Esophagus muscularis mucosa (tissue), 4 donors: ENCODE measurements around the gene LCORL. TPM values are rescaled to one million over a fixed set of nuclear protein-coding genes. Genes with fewer than 3 reads are reported as not detected.

Experiments
- DNase-seq: peaks from one replicate; pipeline ENCODE4 v3.0.0-alpha.2; 2017; ENCODE audit errors: extremely low spot score
- H3K27ac ChIP-seq, 4 donors: fragments of 200-600 bp; sonication (generic); replicated peaks in 1 of 4; 1 replicate in 3 of 4; 2 replicates in 1 of 4; pipeline ENCODE4 v1.5.1; 2016 to 2019; ENCODE audit warnings: mild to moderate bottlenecking in 1 of 4
- H3K27me3 ChIP-seq, 4 donors: fragments of 200-600 bp; sonication (generic); one replicate each; pipeline versions ENCODE4 v1.5.1 to v1.6.0; 2016 to 2019
- H3K36me3 ChIP-seq, 4 donors: fragments of 200-600 bp; sonication (generic); one replicate each; pipeline ENCODE4 v1.5.1; 2016 to 2019
- H3K4me1 ChIP-seq, 4 donors: fragments of 200-600 bp; sonication (generic); one replicate each; pipeline ENCODE4 v1.5.1; 2016 to 2019
- H3K4me3 ChIP-seq, 4 donors: fragments of 200-600 bp; sonication (generic); 1 replicate in 2 of 4; 2 replicates in 2 of 4; pipeline ENCODE4 v1.5.1; 2016 to 2019; ENCODE audit warnings: mild to moderate bottlenecking in 4 of 4, moderate library complexity in 1 of 4
- H3K9me3 ChIP-seq, 4 donors: fragments of 200-600 bp; sonication (generic); 1 replicate in 3 of 4; 2 replicates in 1 of 4; pipeline ENCODE4 v1.5.1; 2016 to 2019
- EP300 ChIP-seq: sonication (generic); formaldehyde crosslinking; IDR thresholded peaks from one replicate; pipeline ENCODE4 v1.6.1; 2017; ENCODE audit warnings: antibody characterized with exemption
- POLR2A ChIP-seq: fragments of 450-650 bp; IDR thresholded peaks from one replicate; pipeline ENCODE4 v1.6.1; 2017; ENCODE audit warnings: antibody characterized with exemption, moderate library complexity, mild to moderate bottlenecking, low read depth
- POLR2AphosphoS5 ChIP-seq, 2 donors: sonication (generic); formaldehyde crosslinking; IDR thresholded peaks; one replicate each; pipeline ENCODE4 v1.6.1; 2017; ENCODE audit warnings: antibody characterized with exemption in 2 of 2
- WGBS: methylation state at CpG from one replicate; pipeline ENCODE4 v1.1.5; 2018; 5-methylcytosine and 5-hydroxymethylcytosine counted together
- intact Hi-C: fragments of 100-400 bp; cut with DNase I; formaldehyde crosslinking; loops from one replicate; pipeline ENCODE4 v1.15.1; 2023
- total RNA-seq, 4 donors: library from RNA; depleted of rRNA; stranded (reverse); fragments of >200 nt; gene quantifications; one replicate each; pipeline versions ENCODE4 v1.1.0 to v1.2.1, GENCODE V29; 2016
- TF ChIP-seq, protein P1 (sequence below), 3 experiments: fragments of 200-600 bp in 2 of 3; fragments of 450-650 bp in 1 of 3; sonication (generic) in 2 of 3; IDR thresholded peaks; one replicate each; pipeline ENCODE4 v1.5.1; 2017 to 2019; ENCODE audit warnings: antibody characterized with exemption in 3 of 3, mild to moderate bottlenecking in 2 of 3, moderate library complexity in 1 of 3

LCORL gene
- total RNA-seq, 4 donors from 2014 or later: 7.6 to 14.1 (median 11.5) TPM

DNA sequence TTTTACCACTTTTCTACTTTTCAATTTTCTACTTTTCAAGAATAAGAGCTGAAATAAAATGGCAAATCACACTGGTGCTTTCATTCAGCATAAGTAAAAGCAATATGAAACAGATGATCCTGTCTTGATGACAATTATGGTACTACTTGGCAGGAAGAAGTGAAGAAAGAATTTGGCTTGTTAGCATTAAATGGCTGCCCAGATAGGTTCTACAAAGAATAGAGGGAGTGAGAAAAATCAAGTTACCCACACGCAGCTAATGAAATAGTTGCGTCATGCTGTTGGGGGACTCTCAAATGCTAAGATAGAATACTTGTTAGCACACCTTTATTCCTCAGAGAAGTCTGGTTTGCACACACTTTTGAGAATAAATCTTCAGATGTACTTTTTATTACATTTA is 12.5 kb upstream of the LCORL start:
- 48% methylated on average over 2 of the region's 2 CpGs for WGBS
- no peak overlapping the region for H3K27ac ChIP-seq

DNA sequence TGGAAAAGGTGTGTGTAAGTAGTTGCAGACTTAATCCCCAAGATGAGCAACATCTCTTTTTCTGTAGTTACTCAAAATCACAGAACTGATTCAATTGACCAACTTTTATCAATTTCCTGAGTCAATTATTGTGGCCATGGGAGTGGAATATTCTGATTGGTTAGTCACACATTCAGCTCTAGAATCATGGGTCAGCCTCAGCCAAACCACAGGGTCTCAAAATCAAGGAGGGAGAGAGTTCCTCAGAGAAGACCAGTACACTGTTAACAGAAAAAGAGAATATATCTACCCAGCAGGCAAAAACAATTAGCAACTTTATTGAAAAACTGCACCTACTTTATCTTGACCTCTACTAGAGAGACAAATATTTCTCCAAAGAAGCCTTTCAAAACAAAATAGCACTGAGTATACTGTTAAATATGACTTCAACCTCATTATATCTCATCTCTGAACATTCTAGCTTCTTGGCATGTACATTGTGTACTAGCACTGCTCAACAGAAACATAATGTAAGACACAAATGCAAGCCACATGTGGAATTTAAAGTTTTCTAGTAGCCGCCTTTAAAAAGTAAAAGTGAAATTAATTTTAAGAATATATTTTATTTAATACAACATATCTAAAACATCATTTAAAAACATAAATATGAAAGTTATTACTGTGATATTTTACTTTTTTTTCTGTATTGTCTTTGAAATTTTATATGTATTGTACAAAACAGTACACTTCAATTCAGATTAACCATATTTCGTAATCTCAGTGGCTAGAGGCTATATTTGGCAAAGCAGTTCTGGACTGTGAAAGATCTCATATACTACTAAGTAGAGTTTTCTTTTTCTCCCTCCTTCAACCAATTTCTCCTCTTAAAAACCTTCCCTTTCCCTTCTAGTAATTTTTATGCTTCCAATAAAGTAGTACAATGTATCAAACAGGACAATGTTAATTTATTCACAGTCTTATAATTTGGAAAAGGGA is 11.8 kb upstream of the LCORL start:
- H3K4me3 ChIP-seq: no peak overlapping the region
- 85% methylated on average over 2 of the region's 2 CpGs for WGBS
- intact Hi-C loops: no loop called here
- no peak overlapping the region for H3K27ac ChIP-seq
- no peak for TF ChIP-seq POLR2A
- TF ChIP-seq, protein P1, sequence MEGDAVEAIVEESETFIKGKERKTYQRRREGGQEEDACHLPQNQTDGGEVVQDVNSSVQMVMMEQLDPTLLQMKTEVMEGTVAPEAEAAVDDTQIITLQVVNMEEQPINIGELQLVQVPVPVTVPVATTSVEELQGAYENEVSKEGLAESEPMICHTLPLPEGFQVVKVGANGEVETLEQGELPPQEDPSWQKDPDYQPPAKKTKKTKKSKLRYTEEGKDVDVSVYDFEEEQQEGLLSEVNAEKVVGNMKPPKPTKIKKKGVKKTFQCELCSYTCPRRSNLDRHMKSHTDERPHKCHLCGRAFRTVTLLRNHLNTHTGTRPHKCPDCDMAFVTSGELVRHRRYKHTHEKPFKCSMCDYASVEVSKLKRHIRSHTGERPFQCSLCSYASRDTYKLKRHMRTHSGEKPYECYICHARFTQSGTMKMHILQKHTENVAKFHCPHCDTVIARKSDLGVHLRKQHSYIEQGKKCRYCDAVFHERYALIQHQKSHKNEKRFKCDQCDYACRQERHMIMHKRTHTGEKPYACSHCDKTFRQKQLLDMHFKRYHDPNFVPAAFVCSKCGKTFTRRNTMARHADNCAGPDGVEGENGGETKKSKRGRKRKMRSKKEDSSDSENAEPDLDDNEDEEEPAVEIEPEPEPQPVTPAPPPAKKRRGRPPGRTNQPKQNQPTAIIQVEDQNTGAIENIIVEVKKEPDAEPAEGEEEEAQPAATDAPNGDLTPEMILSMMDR (IDR thresholded peaks at IDR 0.05): no peak
- TF ChIP-seq POLR2AphosphoS5 (IDR thresholded peaks at IDR 0.05): no peak
- no peak for TF ChIP-seq EP300
- H3K9me3 ChIP-seq: no peaks in the 10 kb centered on the region
- H3K4me1 ChIP-seq: no peaks in the 10 kb centered on the region
- peaks cover 0 to 4% (median 0%) of the 10 kb centered on the region in 4 donors for H3K27me3 ChIP-seq
- no peaks in the 10 kb centered on the region for H3K36me3 ChIP-seq
- DNase-seq: no peak

More for the DNA sequence above, 12.5 kb upstream of the LCORL start:
- Histone ChIP-seq H3K36me3 (no peaks in the 10 kb centered on the region), H3K9me3 (no peaks in the 10 kb centered on the region), H3K4me1 (no peaks in the 10 kb centered on the region), H3K4me3 (no peak overlapping the region), H3K27me3 (peaks cover 0 to 4% (median 0%) of the 10 kb centered on the region in 4 donors)
- no peak for DNase-seq
- intact Hi-C loops: no loop called here
- TF ChIP-seq POLR2AphosphoS5 (IDR thresholded peaks at IDR 0.05): no peak
- no peak for TF ChIP-seq EP300
- TF ChIP-seq, protein P1 (IDR thresholded peaks at IDR 0.05): no peak

DNA sequence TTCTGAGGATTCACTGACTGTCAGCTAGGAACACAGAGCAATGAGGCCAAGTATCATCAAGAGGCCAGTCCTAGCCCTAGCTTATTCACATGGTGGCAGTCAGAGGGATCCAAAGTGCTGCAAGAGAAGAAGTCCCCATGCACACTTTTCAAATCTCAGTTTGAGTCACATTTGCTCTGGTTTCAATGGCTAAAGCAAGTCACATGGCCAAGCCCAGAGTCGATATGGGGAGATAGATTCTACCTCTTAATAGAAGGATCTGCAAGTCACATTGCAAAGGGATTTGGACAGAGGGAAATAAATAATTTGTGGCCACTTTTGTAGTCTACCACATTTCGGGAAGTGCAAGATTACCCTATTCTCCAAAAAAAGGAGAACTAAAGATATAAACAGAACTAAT is 3.7 kb upstream of the LCORL start:
- TF ChIP-seq POLR2AphosphoS5 (IDR thresholded peaks at IDR 0.05) (no peak), EP300 (no peak), POLR2A (no peak)
- TF ChIP-seq, protein P1 (IDR thresholded peaks at IDR 0.05): no peak
- WGBS: 89% methylated on average over 2 of the region's 2 CpGs
- Histone ChIP-seq H3K9me3 (no peaks in the 10 kb centered on the region), H3K4me3 (no peak overlapping the region), H3K36me3 (no peaks in the 10 kb centered on the region), H3K27me3 (peaks cover 0 to under 1% (median 0%) of the 10 kb centered on the region in 4 donors), H3K4me1 (peaks cover 3 to 10% (median 9%) of the 10 kb centered on the region in 4 donors), H3K27ac (no peak overlapping the region)
- no peak for DNase-seq
- intact Hi-C loops: loop anchor here (10.0 kb wide), 1 partner anchor 410 kb away; the partner anchor contains the start of gene MED28

DNA sequence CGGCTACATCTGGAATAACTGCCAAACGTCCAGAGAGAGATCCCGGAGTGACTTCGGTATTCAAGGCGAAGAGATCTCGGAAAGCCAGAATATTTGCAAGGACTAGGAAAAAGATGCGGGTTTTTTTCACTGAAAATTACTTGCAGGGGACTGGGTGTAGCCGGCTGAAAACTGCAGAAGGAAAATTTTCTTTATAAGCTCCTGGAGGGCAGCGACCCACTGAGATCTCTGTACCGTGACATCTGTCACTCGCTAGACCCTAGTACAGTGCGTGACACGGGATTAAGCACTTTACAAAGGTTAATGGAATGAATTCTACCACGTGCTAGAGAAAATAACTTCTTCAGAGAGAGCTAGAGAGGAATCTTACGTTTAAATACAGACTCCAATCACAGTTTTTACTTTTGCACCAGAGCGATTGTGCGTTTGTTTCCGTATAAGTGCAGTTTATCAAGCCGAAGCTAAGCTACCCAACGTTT is 1.1 kb upstream of the LCORL start:
- Histone ChIP-seq H3K9me3 (no peaks in the 10 kb centered on the region), H3K4me1 (peaks cover 10 to 23% (median 18%) of the 10 kb centered on the region in 4 donors), H3K27me3 (no peaks in the 10 kb centered on the region), H3K36me3 (no peaks in the 10 kb centered on the region), H3K4me3 (peak overlapping the region; percentile 86 to 89 (median 88)), H3K27ac (peak overlapping the region; percentile 93 to 98 (median 95))
- no peak for TF ChIP-seq POLR2AphosphoS5 (IDR thresholded peaks at IDR 0.05)
- TF ChIP-seq EP300: no peak
- no peak for TF ChIP-seq POLR2A
- TF ChIP-seq, protein P1 (IDR thresholded peaks at IDR 0.05): no peak
- intact Hi-C loops: loop anchor here (5.0 to 10.0 kb wide), 3 partner anchors 210 to 445 kb away; partner anchors contain the start of genes DCAF16, LAP3, MED28 and NCAPG
- DNase-seq: no peak
- 3% methylated on average over 20 of the region's 20 CpGs for WGBS
